Testis (tissue), 3 donors: ENCODE results near the gene NHSL1. TPM values are rescaled to one million over a fixed set of nuclear protein-coding genes. Genes with fewer than 3 reads are reported as not detected.

ENCODE experiments used
- DNase-seq: peaks from one replicate; pipeline ENCODE4 v3.0.0-alpha.2; 2019
- H3K27ac ChIP-seq, 2 donors: fragments of 200-600 bp; sonication (generic); one replicate each; pipeline ENCODE4 v1.5.1; 2019
- H3K27me3 ChIP-seq: fragments of 200-600 bp; sonication (generic); one replicate; pipeline ENCODE4 v1.5.1; 2019
- H3K36me3 ChIP-seq: fragments of 200-600 bp; sonication (generic); one replicate; pipeline ENCODE4 v1.5.1; 2017; ENCODE audit warnings: low read depth; ENCODE audit errors: missing control alignments
- H3K4me1 ChIP-seq: fragments of 200-600 bp; sonication (generic); one replicate; pipeline ENCODE4 v1.5.1; 2019
- H3K4me3 ChIP-seq, 2 donors: fragments of 200-600 bp; sonication (generic); one replicate each; pipeline ENCODE4 v1.5.1; 2017 to 2019
- H3K9me3 ChIP-seq: fragments of 200-600 bp; sonication (generic); one replicate; pipeline ENCODE4 v1.5.1; 2017
- CTCF ChIP-seq, 3 experiments: fragments of 450-650 bp in 2 of 3; fragments of 200-600 bp in 1 of 3; sonication (generic) in 1 of 3; IDR thresholded peaks; one replicate each; pipeline ENCODE4 v1.5.1; 2016 to 2019; ENCODE audit warnings: antibody characterized with exemption in 3 of 3, mild to moderate bottlenecking in 2 of 3, moderate library complexity in 1 of 3
- POLR2A ChIP-seq: fragments of 450-650 bp; IDR thresholded peaks from one replicate; pipeline ENCODE4 v1.6.1; 2017; ENCODE audit warnings: antibody characterized with exemption, mild to moderate bottlenecking, moderate library complexity
- WGBS, 2 donors: methylation state at CpG; one replicate each; pipeline ENCODE4 v1.1.5; 2018; 5-methylcytosine and 5-hydroxymethylcytosine counted together
- intact Hi-C: fragments of 100-400 bp; cut with DNase I; formaldehyde crosslinking; loops from one replicate; pipeline ENCODE4 v1.15.1; 2023; ENCODE audit warnings: low total_unique reads
- polyA plus RNA-seq: library from polyadenylated mRNA; stranded (reverse); fragments of 350-450 nt; fragmentation: Illumina TruSeq; extraction: RNeasy Lipid Tissue Mini Kit (QIAGEN cat#74804); gene quantifications from one replicate; pipeline ENCODE4 v1.2.3, GENCODE V29; 2014; ENCODE audit warnings: low read depth, low replicate concordance; ENCODE audit not compliant: insufficient read depth
- total RNA-seq, 2 donors: library from RNA; depleted of rRNA; stranded (reverse); fragments of >200 nt; gene quantifications; one replicate each; pipeline ENCODE4 v1.2.3, GENCODE V29; 2016

The NHSL1 gene
- total and polyA plus RNA-seq, 3 donors from 2014 or later, result 2.5 to 2.7 (median 2.6) TPM

DNA sequence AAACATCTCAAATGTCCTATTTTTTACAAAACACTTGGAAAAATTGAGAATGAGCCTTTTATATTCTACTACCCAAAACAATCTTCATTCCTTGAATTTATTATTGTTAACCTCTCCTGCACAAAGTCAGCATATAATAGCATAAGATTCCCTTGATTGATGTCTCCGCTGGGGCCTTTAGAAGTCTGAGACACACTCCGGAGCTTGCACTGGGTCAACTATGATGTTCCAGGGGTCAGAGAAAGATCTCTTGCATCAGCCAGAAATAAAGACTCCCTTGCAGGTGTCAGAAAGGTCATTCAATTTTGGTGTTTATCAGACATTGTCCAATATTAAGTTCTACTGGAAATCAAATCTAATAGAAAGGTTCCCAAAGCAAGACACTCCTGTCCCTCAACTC, 29.7 kb upstream of the NHSL1 start:
- Histone ChIP-seq H3K27me3 (no peaks in the 10 kb centered on the region), H3K9me3 (no peaks in the 10 kb centered on the region), H3K4me3 (no peak overlapping the region), H3K4me1 (no peaks in the 10 kb centered on the region), H3K36me3 (no peaks in the 10 kb centered on the region), H3K27ac (no peak overlapping the region)
- 76 to 81% methylated on average over 2 of the region's 2 CpGs for WGBS, 2 donors
- intact Hi-C loops, result no loop called here
- no peak for TF ChIP-seq CTCF (IDR thresholded peaks at IDR 0.05)
- no peak for TF ChIP-seq POLR2A
- DNase-seq, result no peak

GRCh38 chr6:138528137-138528536, 28.8 kb upstream of the NHSL1 start:
- intact Hi-C loops, result no loop called here
- no peaks in the 10 kb centered on the region for H3K27me3 ChIP-seq
- DNase-seq, result no peak
- no peak overlapping the region for H3K27ac ChIP-seq
- no peak overlapping the region for H3K4me3 ChIP-seq
- 77 to 79% methylated on average over 1 of the region's 1 CpG for WGBS, 2 donors
- H3K36me3 ChIP-seq, result no peaks in the 10 kb centered on the region
- TF ChIP-seq POLR2A (no peak), CTCF (IDR thresholded peaks at IDR 0.05) (no peak)
- no peaks in the 10 kb centered on the region for H3K9me3 ChIP-seq
- H3K4me1 ChIP-seq, result no peaks in the 10 kb centered on the region

DNA sequence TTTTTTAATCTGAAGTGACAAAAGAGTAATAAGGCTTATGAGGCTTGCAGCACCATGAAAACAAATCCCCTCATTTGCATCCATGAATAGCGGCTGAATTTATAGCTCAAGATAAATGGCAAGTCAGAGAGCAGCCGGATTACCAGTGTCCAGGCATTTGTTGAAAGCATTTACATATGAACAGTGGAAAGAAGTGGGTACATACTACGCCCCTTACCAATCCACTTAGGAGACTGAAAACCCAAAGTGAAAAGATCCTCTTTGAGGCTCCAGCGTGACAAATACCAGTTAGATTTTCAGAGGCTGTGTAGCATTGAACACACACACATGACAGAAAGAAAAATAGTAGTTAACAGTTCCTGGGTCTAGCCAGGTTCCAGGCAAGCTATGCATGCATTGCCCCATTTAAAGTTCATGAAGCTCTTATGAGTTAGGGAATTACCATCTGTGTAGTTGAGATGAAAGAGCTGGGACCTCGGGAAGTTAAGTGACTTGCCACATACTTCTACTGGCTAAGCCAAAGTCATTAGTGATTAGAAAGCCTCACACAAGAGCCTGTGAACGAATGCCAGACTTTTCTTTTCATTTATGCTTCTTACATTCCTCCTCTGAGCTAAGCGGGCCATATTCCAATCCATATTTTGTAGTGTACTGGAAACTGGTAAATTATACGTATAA, 28.3 kb upstream of the NHSL1 start:
- intact Hi-C loops, result no loop called here
- Histone ChIP-seq H3K36me3 (no peaks in the 10 kb centered on the region), H3K4me3 (no peak overlapping the region), H3K27me3 (no peaks in the 10 kb centered on the region), H3K9me3 (no peaks in the 10 kb centered on the region), H3K4me1 (no peaks in the 10 kb centered on the region), H3K27ac (no peak overlapping the region)
- no peak for DNase-seq
- TF ChIP-seq POLR2A, result no peak
- TF ChIP-seq CTCF (IDR thresholded peaks at IDR 0.05), result no peak
- WGBS, 2 donors, result 77 to 78% methylated on average over 8 of the region's 8 CpGs

DNA sequence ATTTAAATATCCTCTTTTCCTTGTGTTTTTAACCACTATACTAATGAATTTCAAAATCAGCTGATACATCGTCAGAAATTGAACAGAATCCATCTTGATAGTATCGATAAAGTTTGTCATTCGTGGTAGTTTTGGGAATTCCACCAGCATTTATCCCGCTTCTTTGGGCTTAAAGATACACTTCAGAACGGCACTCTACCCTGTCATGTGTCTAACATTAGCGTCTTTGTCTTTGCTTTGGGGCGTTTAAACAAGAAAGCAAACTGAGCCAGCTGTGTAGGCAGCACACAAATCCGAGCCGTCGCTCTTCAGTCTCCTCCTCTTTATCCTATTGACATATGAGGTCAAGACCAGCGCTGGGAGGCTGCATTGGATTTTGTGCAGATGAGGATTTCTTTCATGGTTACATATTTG, 27.5 kb upstream of the NHSL1 start:
- no peak overlapping the region for H3K4me3 ChIP-seq
- H3K9me3 ChIP-seq, result no peaks in the 10 kb centered on the region
- H3K4me1 ChIP-seq, result no peaks in the 10 kb centered on the region
- no peaks in the 10 kb centered on the region for H3K36me3 ChIP-seq
- 54 to 58% methylated on average over 11 of the region's 11 CpGs for WGBS, 2 donors
- H3K27ac ChIP-seq, result no peak overlapping the region
- intact Hi-C loops, result no loop called here
- TF ChIP-seq CTCF (IDR thresholded peaks at IDR 0.05) (no peak), POLR2A (no peak)
- no peak for DNase-seq
- H3K27me3 ChIP-seq, result no peaks in the 10 kb centered on the region

DNA sequence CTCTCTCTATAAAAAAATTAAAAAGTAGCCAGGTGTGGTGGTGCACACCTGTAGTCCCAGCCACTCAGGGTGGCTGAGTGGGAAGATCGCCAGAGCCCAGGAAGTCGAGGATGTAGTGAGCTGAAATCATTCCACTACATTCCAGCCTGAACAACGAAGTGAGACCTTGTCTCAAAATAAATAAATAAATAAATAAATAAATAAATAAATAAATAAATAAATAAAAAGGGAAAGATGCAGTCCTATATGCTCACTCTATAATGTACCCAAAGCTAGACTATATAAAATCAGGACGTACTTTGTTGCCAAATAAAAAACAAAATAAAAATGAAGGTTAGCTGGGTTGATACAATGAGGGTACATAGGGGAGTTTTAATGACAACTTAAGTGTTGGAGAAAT, 26.1 kb upstream of the NHSL1 start:
- TF ChIP-seq POLR2A (no peak), CTCF (IDR thresholded peaks at IDR 0.05) (no peak)
- no peaks in the 10 kb centered on the region for H3K4me1 ChIP-seq
- WGBS, 2 donors, result 91 to 92% methylated on average over 4 of the region's 4 CpGs
- no peak overlapping the region for H3K27ac ChIP-seq
- intact Hi-C loops, result no loop called here
- H3K4me3 ChIP-seq, result no peak overlapping the region
- H3K27me3 ChIP-seq, result no peaks in the 10 kb centered on the region
- DNase-seq, result no peak
- H3K36me3 ChIP-seq, result no peaks in the 10 kb centered on the region
- no peaks in the 10 kb centered on the region for H3K9me3 ChIP-seq
